Lung (tissue), 12 donors: ENCODE results near the gene LGALS4. TPM values are rescaled to one million over a fixed set of nuclear protein-coding genes. Genes with fewer than 3 reads are reported as not detected.

ENCODE experiments used
- ATAC-seq: fragments of 200-7000 bp; cut with Tn5 transposase; one replicate; pipeline ENCODE4 v1.9.1; 2020; ENCODE audit warnings: moderate number of reproducible peaks; ENCODE audit not compliant: insufficient read depth, low FRiP score
- DNase-seq, 3 donors: peaks; one replicate each; pipeline ENCODE4 v3.0.0-alpha.2; 2013 to 2017
- H3K27ac ChIP-seq, 2 donors: one replicate each; pipeline ENCODE4 v1.5.1; 2013; ENCODE audit warnings: mild to moderate bottlenecking in 2 of 2, moderate library complexity in 2 of 2, control low read depth in 1 of 2, inconsistent platforms in 1 of 2, low read depth in 1 of 2, low read length in 1 of 2
- H3K27me3 ChIP-seq, 3 donors: one replicate each; pipeline ENCODE4 v1.5.1; 2013; ENCODE audit warnings: low read length in 2 of 3; ENCODE audit not compliant: control insufficient read depth in 3 of 3, insufficient read depth in 3 of 3
- H3K36me3 ChIP-seq, 4 donors: one replicate each; pipeline ENCODE4 v1.5.1; 2013; ENCODE audit warnings: low read length in 4 of 4, mild to moderate bottlenecking in 1 of 4, moderate library complexity in 1 of 4; ENCODE audit not compliant: control insufficient read depth in 4 of 4, insufficient read depth in 4 of 4
- H3K4me1 ChIP-seq, 5 donors: one replicate each; pipeline ENCODE4 v1.5.1; 2013; ENCODE audit warnings: low read length in 5 of 5, mild to moderate bottlenecking in 2 of 5, moderate library complexity in 1 of 5; ENCODE audit not compliant: control insufficient read depth in 5 of 5, insufficient read depth in 5 of 5
- H3K4me3 ChIP-seq: one replicate; pipeline ENCODE4 v1.5.1; 2013; ENCODE audit warnings: mild to moderate bottlenecking, control low read depth, moderate library complexity
- H3K9ac ChIP-seq, 2 donors: one replicate each; pipeline ENCODE4 v1.5.1; 2013; ENCODE audit warnings: low read length in 2 of 2, control low read depth in 1 of 2; ENCODE audit not compliant: insufficient read depth in 1 of 2
- H3K9me3 ChIP-seq, 4 donors: one replicate each; pipeline ENCODE4 v1.5.1; 2013; ENCODE audit warnings: low read length in 3 of 4, mild to moderate bottlenecking in 1 of 4, moderate library complexity in 1 of 4; ENCODE audit not compliant: control insufficient read depth in 4 of 4, insufficient read depth in 3 of 4
- WGBS, 2 donors: extraction: QIAGEN DNeasy Blood & Tissue Kit; methylation state at CpG; one replicate each; pipeline ENCODE4 v1.1.7; 2013; 5-methylcytosine and 5-hydroxymethylcytosine counted together
- polyA plus RNA-seq, 2 donors: library from polyadenylated mRNA; stranded (reverse); fragments of 200-250 nt; gene quantifications; one replicate each; pipeline ENCODE4 v1.2.1, GENCODE V29; 2013
- total RNA-seq, 2 donors: library from RNA; depleted of rRNA in 1 of 2; stranded (reverse); fragments of >200 nt in 1 of 2; gene quantifications; one replicate each; pipeline ENCODE4 v1.2.1, GENCODE V29; 2014 to 2021
- TF ChIP-seq, protein P1 (sequence below): IDR thresholded peaks from 2 replicates; pipeline ENCODE4 v1.5.1; 2012; ENCODE audit warnings: mild to moderate bottlenecking; ENCODE audit errors: control extremely low read depth, extremely low read depth
- donor health status: control.
- donor health status: control.
- donor health status: Bipolar disorder and iron deficiency.
- donor health status: healthy.
- donor health status: DM: yes; HTN: yes; CAD: no.

Gene LGALS4
- total and polyA plus RNA-seq, 4 donors: 0.39 to 4.1 (median 2.6) TPM

DNA sequence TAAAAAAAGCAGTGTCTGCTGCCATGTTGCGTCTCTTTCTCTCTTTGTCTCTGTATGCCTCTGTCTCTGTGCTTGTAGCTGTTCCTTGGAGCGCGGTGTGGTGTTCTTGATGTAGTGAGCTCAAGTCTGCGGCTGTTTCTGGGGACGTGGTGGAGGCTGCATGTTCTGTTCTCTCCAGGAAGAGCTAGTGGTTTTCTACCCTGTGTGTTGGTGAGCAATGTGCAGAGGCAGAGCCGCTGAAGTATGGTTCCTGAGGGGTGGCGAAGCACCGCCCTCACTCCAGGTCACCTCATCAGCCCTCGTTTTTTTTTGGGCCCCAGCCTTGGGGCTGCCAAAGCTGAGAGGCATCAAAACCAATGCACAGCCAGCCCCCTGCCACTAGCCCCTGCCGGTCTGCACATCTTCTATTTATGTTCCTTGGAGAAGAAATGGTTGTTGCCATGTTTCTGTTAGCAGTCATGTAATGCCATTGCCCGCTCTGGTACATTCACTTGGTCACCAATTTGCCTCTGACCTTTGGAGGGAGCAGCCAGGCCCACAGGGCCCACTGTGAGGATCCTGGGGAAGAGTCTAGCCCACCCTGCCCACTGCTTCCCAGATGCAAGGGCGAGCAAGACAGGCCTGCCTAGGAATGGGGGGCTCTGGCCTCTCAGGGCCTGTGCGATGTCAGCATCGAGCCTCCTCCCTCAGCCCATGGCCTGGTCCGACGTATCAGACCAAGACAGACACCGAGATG, 29.9 kb upstream of the LGALS4 start:
- Histone ChIP-seq H3K9ac (no peak overlapping the region), H3K27ac (peak overlapping the region in 1 of 2 donors; percentile 3), H3K36me3 (peaks cover 77 to 85% (median 81%) of the 10 kb centered on the region in 4 donors), H3K9me3 (no peaks in the 10 kb centered on the region), H3K27me3 (no peaks in the 10 kb centered on the region), H3K4me1 (peaks cover under 1 to 23% (median 10%) of the 10 kb centered on the region in 5 donors), H3K4me3 (no peak overlapping the region)
- ATAC-seq (no peak), DNase-seq (no peak)
- 86 to 90% methylated on average over 17 of the region's 17 CpGs for WGBS, 2 donors
- TF ChIP-seq, protein P1, sequence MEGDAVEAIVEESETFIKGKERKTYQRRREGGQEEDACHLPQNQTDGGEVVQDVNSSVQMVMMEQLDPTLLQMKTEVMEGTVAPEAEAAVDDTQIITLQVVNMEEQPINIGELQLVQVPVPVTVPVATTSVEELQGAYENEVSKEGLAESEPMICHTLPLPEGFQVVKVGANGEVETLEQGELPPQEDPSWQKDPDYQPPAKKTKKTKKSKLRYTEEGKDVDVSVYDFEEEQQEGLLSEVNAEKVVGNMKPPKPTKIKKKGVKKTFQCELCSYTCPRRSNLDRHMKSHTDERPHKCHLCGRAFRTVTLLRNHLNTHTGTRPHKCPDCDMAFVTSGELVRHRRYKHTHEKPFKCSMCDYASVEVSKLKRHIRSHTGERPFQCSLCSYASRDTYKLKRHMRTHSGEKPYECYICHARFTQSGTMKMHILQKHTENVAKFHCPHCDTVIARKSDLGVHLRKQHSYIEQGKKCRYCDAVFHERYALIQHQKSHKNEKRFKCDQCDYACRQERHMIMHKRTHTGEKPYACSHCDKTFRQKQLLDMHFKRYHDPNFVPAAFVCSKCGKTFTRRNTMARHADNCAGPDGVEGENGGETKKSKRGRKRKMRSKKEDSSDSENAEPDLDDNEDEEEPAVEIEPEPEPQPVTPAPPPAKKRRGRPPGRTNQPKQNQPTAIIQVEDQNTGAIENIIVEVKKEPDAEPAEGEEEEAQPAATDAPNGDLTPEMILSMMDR: no peak

DNA sequence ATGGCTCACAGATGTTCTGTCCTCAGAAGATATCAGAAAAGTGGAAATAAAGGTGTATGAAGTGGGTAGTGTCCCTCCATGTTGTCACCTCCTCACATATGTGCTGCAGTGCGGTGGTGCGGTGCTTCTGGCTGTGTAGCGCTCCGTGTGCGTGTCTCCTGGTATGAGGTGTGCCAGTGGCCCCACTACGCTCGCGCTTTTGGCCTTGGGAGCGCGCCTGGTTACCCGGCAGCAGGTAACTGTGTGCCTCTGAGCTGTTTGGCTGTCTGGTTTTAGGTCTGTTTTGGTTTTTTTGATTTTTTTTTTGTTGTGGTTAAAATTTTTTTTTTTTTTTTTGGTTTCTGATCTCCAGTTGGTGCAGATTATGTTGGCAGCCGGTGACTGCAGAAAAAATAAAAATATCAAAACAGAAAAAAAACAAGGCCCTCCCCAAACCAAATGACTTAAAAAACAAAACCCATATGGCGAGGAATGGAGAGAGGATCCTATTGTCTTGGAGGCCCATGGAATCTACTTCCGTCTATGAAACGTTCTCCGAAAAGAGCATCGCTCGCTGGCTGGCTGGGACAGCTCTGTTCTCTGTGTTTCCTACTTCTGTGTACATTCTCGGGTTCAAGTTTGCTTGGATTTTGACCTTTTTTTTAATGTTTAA, 29.2 kb upstream of the LGALS4 start:
- Histone ChIP-seq H3K27me3 (no peaks in the 10 kb centered on the region), H3K9me3 (no peaks in the 10 kb centered on the region), H3K4me1 (peaks cover 0 to 26% (median 12%) of the 10 kb centered on the region in 5 donors), H3K27ac (no peak overlapping the region), H3K9ac (no peak overlapping the region), H3K36me3 (peaks cover 79 to 89% (median 81%) of the 10 kb centered on the region in 4 donors), H3K4me3 (no peak overlapping the region)
- ATAC-seq (no peak), DNase-seq (no peak)
- WGBS, 2 donors: 94 to 95% methylated on average over 19 of the region's 19 CpGs
- TF ChIP-seq, protein P1: no peak

DNA sequence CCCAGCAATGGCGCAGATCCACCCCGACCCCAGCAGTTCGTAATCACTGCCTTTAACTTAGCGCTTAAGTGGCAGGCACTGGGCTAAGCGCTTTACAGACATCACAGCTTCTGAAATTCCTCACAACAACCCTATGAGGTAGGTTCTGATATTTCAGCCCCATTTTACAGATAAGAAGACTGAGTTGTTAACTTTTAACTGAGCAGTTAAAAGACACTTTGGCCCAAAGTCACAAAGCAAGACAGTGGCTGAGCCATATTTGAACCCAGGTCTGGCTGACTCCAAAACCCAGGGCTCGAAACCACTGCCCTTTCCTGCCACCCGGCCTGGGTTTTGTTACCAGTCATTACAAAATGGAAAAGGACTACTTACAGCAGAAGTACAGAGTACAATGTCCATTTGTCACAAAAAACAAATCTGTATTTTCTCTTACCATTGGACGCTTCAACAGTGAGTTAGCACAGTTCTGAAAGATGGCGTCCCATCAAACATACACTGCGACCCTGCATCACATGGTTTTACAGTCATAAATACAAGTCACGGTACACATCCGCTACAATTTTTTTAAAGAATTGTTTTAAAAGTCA, 28.5 kb upstream of the LGALS4 start:
- Histone ChIP-seq H3K36me3 (peaks cover 78 to 89% (median 81%) of the 10 kb centered on the region in 4 donors), H3K27me3 (no peaks in the 10 kb centered on the region), H3K4me3 (no peak overlapping the region), H3K9me3 (no peaks in the 10 kb centered on the region), H3K9ac (no peak overlapping the region), H3K27ac (no peak overlapping the region), H3K4me1 (peaks cover 0 to 31% (median 16%) of the 10 kb centered on the region in 5 donors)
- 94% methylated on average over 12 of the region's 12 CpGs for WGBS, 2 donors
- ATAC-seq: no peak
- DNase-seq: no peak
- TF ChIP-seq, protein P1: no peak
